Neuronal stem cell (in vitro differentiated cells): ENCODE data around the gene CNNM1.

Experiments
- DNase-seq: peaks from one replicate; pipeline ENCODE4 v3.0.0-alpha.2; 2013; ENCODE audit warnings: low spot score
- H2AFZ ChIP-seq: one replicate; pipeline ENCODE4 v1.6.1; 2013; ENCODE audit warnings: mild to moderate bottlenecking, low read length, inconsistent platforms
- H2AK5ac ChIP-seq: 2 replicates; pipeline ENCODE4 v1.6.1; 2013; ENCODE audit warnings: low read depth, mild to moderate bottlenecking, inconsistent platforms, low read length, moderate library complexity, mixed read lengths
- H2BK120ac ChIP-seq: 2 replicates; pipeline ENCODE4 v1.6.1; 2013; ENCODE audit warnings: low read depth, mild to moderate bottlenecking, inconsistent platforms, low read length, moderate library complexity, mixed read lengths
- H2BK12ac ChIP-seq: one replicate; pipeline ENCODE4 v1.6.1; 2013; ENCODE audit warnings: low read length, inconsistent platforms
- H2BK15ac ChIP-seq: 2 replicates; pipeline ENCODE4 v1.6.1; 2013; ENCODE audit warnings: mild to moderate bottlenecking, low read length, inconsistent platforms, mixed read lengths
- H2BK5ac ChIP-seq: one replicate; pipeline ENCODE4 v1.6.1; 2013; ENCODE audit warnings: inconsistent platforms, mild to moderate bottlenecking, low read length, moderate library complexity
- H3K14ac ChIP-seq: one replicate; pipeline ENCODE4 v1.6.1; 2013; ENCODE audit warnings: low read length, inconsistent platforms
- H3K18ac ChIP-seq: 2 replicates; pipeline ENCODE4 v1.6.1; 2013; ENCODE audit warnings: low read length, inconsistent platforms
- H3K23ac ChIP-seq: 2 replicates; pipeline ENCODE4 v1.6.1; 2013; ENCODE audit warnings: low read depth, mild to moderate bottlenecking, mixed read lengths, low read length, inconsistent platforms; ENCODE audit not compliant: poor library complexity
- H3K27ac ChIP-seq: replicated peaks from 3 replicates; pipeline ENCODE4 v1.5.1; 2013; ENCODE audit warnings: low read length, inconsistent platforms
- H3K27me3 ChIP-seq, 3 experiments: 2 replicates each; pipeline ENCODE4 v1.6.1; 2013; ENCODE audit warnings: low read length in 3 of 3, mild to moderate bottlenecking in 2 of 3, inconsistent platforms in 1 of 3, low read depth in 1 of 3, mixed read lengths in 1 of 3, moderate library complexity in 1 of 3; ENCODE audit not compliant: control insufficient read depth in 3 of 3, insufficient read depth in 3 of 3
- H3K36me3 ChIP-seq, 2 donors: replicated peaks in 1 of 2; 2 replicates each; pipeline ENCODE4 v1.6.1; 2013; ENCODE audit warnings: low read length in 2 of 2; ENCODE audit not compliant: control insufficient read depth in 2 of 2, insufficient read depth in 2 of 2
- H3K4ac ChIP-seq: 2 replicates; pipeline ENCODE4 v1.6.1; 2013; ENCODE audit warnings: inconsistent platforms, mild to moderate bottlenecking, low read length, moderate library complexity
- H3K4me1 ChIP-seq, 2 donors: 1 replicate in 1 of 2; 2 replicates in 1 of 2; pipeline ENCODE4 v1.6.1; 2013; ENCODE audit warnings: low read length in 2 of 2, low read depth in 1 of 2; ENCODE audit not compliant: control insufficient read depth in 2 of 2, insufficient read depth in 1 of 2
- H3K4me2 ChIP-seq: one replicate; pipeline ENCODE4 v1.6.1; 2013; ENCODE audit warnings: mild to moderate bottlenecking, low read length, inconsistent platforms; ENCODE audit not compliant: insufficient read depth, poor library complexity, severe bottlenecking
- H3K4me3 ChIP-seq, 2 donors: 2 replicates each; pipeline ENCODE4 v1.5.1; 2013; ENCODE audit warnings: low read length in 2 of 2, mild to moderate bottlenecking in 2 of 2, inconsistent platforms in 1 of 2, moderate library complexity in 1 of 2
- H3K79me1 ChIP-seq: one replicate; pipeline ENCODE4 v1.6.1; 2013; ENCODE audit warnings: low read depth, mild to moderate bottlenecking, inconsistent platforms, low read length, moderate library complexity
- H3K9ac ChIP-seq: one replicate; pipeline ENCODE4 v1.6.1; 2013; ENCODE audit warnings: mild to moderate bottlenecking, low read depth, low read length, inconsistent platforms; ENCODE audit not compliant: poor library complexity
- H3K9me3 ChIP-seq, 2 donors: replicated peaks in 1 of 2; 2 replicates each; pipeline versions ENCODE3 to v1.6.1; 2013; ENCODE audit warnings: low read length in 2 of 2, mild to moderate bottlenecking in 2 of 2, inconsistent platforms in 1 of 2, low read depth in 1 of 2, mixed read lengths in 1 of 2, moderate library complexity in 1 of 2; ENCODE audit not compliant: control insufficient read depth in 2 of 2, insufficient read depth in 1 of 2
- H4K8ac ChIP-seq: one replicate; pipeline ENCODE4 v1.6.1; 2013; ENCODE audit warnings: low read depth, mild to moderate bottlenecking, inconsistent platforms, low read length, moderate library complexity
- H4K91ac ChIP-seq: one replicate; pipeline ENCODE4 v1.6.1; 2013; ENCODE audit warnings: low read length, low read depth, mild to moderate bottlenecking, inconsistent platforms; ENCODE audit not compliant: poor library complexity
- WGBS, 2 donors: extraction: QIAGEN DNeasy Blood & Tissue Kit; methylation state at CpG; one replicate each; pipeline ENCODE4 v1.1.7; 2013; ENCODE audit warnings: missing lambda C conversion rate in 2 of 2, mixed read lengths in 1 of 2; ENCODE audit not compliant: insufficient read length in 2 of 2, insufficient replicate concordance in 1 of 2; ENCODE audit errors: extremely low coverage in 2 of 2; 5-methylcytosine and 5-hydroxymethylcytosine counted together

Gene CNNM1

DNA sequence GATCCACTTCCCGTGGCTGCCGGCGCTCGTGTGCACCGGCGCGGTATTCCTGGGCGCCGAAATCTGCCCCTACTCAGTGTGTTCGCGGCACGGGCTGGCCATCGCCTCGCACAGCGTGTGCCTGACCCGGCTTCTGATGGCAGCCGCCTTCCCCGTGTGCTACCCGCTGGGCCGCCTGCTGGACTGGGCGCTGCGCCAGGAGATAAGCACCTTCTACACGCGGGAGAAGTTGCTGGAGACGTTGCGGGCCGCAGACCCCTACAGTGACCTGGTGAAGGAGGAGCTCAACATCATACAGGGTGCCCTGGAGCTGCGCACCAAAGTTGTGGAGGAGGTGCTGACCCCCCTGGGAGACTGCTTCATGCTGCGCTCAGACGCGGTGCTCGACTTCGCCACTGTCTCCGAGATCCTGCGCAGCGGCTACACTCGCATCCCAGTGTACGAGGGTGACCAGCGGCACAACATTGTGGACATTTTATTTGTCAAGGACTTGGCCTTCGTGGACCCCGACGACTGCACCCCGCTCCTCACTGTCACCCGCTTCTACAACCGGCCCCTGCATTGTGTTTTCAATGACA, 1.3 kb downstream of the CNNM1 start:
- no peak for DNase-seq
- Histone ChIP-seq H3K36me3 (no peaks in the 10 kb centered on the region), H4K8ac (no peak overlapping the region), H2BK5ac (no peak overlapping the region), H2BK15ac (no peak overlapping the region), H3K14ac (peak overlapping the region; percentile 71), H3K4me1 (peaks cover 0 to 7% of the 10 kb centered on the region in 2 donors), H2BK120ac (no peak overlapping the region), H3K4ac (peak overlapping the region; percentile 89), H3K18ac (no peak overlapping the region), H2AFZ (peak overlapping the region; percentile 96), H3K9me3 (peaks cover 0 to 4% of the 10 kb centered on the region in 2 donors), H3K9ac (peak overlapping the region; percentile 83), H3K23ac (peak overlapping the region; percentile 60), H2AK5ac (no peak overlapping the region), H3K27ac (no peak overlapping the region), H3K4me3 (peak overlapping the region in 1 of 2 donors; percentile 79), H3K27me3 (peaks cover 13 to 57% (median 29%) of the 10 kb centered on the region in 3 experiments), H3K79me1 (peaks cover 3% of the 10 kb centered on the region), H3K4me2 (peak overlapping the region; percentile 100), H2BK12ac (peak overlapping the region; percentile 73), H4K91ac (no peak overlapping the region)
- no CpG with 5 or more reads among the region's 45 CpGs for WGBS, 2 donors

GRCh38 chr10:99331207-99331803, 2.1 kb downstream of the CNNM1 start:
- Histone ChIP-seq H2BK15ac (no peak overlapping the region), H3K18ac (no peak overlapping the region), H3K14ac (no peak overlapping the region), H2AK5ac (no peak overlapping the region), H2BK120ac (no peak overlapping the region), H3K27me3 (peaks cover 13 to 63% (median 29%) of the 10 kb centered on the region in 3 experiments), H3K4me1 (peaks cover 0 to 7% of the 10 kb centered on the region in 2 donors), H4K8ac (no peak overlapping the region), H3K23ac (no peak overlapping the region), H3K9ac (no peak overlapping the region), H3K9me3 (peaks cover 0 to 4% of the 10 kb centered on the region in 2 donors), H3K4me2 (no peak overlapping the region), H4K91ac (no peak overlapping the region), H2AFZ (no peak overlapping the region), H2BK5ac (no peak overlapping the region), H2BK12ac (no peak overlapping the region), H3K4me3 (no peak overlapping the region), H3K36me3 (no peaks in the 10 kb centered on the region), H3K27ac (no peak overlapping the region), H3K4ac (no peak overlapping the region), H3K79me1 (peaks cover 3% of the 10 kb centered on the region)
- no peak for DNase-seq
- WGBS, 2 donors: no CpG with 5 or more reads among the region's 9 CpGs

- no peak overlapping the region for H4K8ac ChIP-seq
- no peak for DNase-seq
- no peak overlapping the region for H3K4me3 ChIP-seq
- H2AK5ac ChIP-seq: no peak overlapping the region
- H3K4ac ChIP-seq: no peak overlapping the region
- no peaks in the 10 kb centered on the region for H3K4me1 ChIP-seq
- H3K36me3 ChIP-seq: no peaks in the 10 kb centered on the region
- H3K9me3 ChIP-seq: no peaks in the 10 kb centered on the region
- H3K27ac ChIP-seq: no peak overlapping the region
- WGBS, 2 donors: no CpG with 5 or more reads among the region's 2 CpGs
- no peak overlapping the region for H4K91ac ChIP-seq
- H2BK5ac ChIP-seq: no peak overlapping the region
- H2BK120ac ChIP-seq: no peak overlapping the region
- no peak overlapping the region for H2BK12ac ChIP-seq
- H3K23ac ChIP-seq: no peak overlapping the region
- H3K4me2 ChIP-seq: no peak overlapping the region
- H3K9ac ChIP-seq: no peak overlapping the region
- H3K14ac ChIP-seq: no peak overlapping the region
- no peak overlapping the region for H2AFZ ChIP-seq
- H3K18ac ChIP-seq: no peak overlapping the region
- no peaks in the 10 kb centered on the region for H3K79me1 ChIP-seq
- no peak overlapping the region for H2BK15ac ChIP-seq
- H3K27me3 ChIP-seq: peaks cover 0 to 40% (median 0%) of the 10 kb centered on the region in 3 experiments
These were observed 8.2 kb downstream of the CNNM1 start for GRCh38 chr10:99337311-99337811.

- DNase-seq: no peak
- H3K18ac ChIP-seq: no peak overlapping the region
- no peak overlapping the region for H3K4me3 ChIP-seq
- H4K8ac ChIP-seq: no peak overlapping the region
- H2AFZ ChIP-seq: no peak overlapping the region
- no peak overlapping the region for H2BK5ac ChIP-seq
- H3K36me3 ChIP-seq: no peaks in the 10 kb centered on the region
- no peak overlapping the region for H3K27ac ChIP-seq
- H3K23ac ChIP-seq: no peak overlapping the region
- H2BK120ac ChIP-seq: no peak overlapping the region
- peaks cover 0 to 35% (median 0%) of the 10 kb centered on the region in 3 experiments for H3K27me3 ChIP-seq
- H4K91ac ChIP-seq: no peak overlapping the region
- H2AK5ac ChIP-seq: no peak overlapping the region
- H3K4me1 ChIP-seq: no peaks in the 10 kb centered on the region
- no peak overlapping the region for H2BK12ac ChIP-seq
- H3K4me2 ChIP-seq: no peak overlapping the region
- no peak overlapping the region for H2BK15ac ChIP-seq
- H3K14ac ChIP-seq: no peak overlapping the region
- H3K9ac ChIP-seq: no peak overlapping the region
- no peak overlapping the region for H3K4ac ChIP-seq
- H3K79me1 ChIP-seq: no peaks in the 10 kb centered on the region
- no peaks in the 10 kb centered on the region for H3K9me3 ChIP-seq
These were observed 8.7 kb downstream of the CNNM1 start for GRCh38 chr10:99337901-99338300.
